PC-3 (cell line): ENCODE measurements around the gene UBR2. TPM values are rescaled to one million over a fixed set of nuclear protein-coding genes. Genes with fewer than 3 reads are reported as not detected.

Source experiments
- ATAC-seq: fragments of 200-7000 bp; cut with Tn5 transposase; 2 replicates; pipeline ENCODE4 v1.9.1; 2020; ENCODE audit warnings: mild to moderate bottlenecking, moderate library complexity
- BruUV-seq: library from RNA; stranded (reverse); fragments of 400-500 nt; replicated peaks from 2 replicates; lab custom pipeline; 2021; lab: Mats Ljungman, UMichigan
- CTCF ChIA-PET: fragments of 300-600 bp; sonication (Branson Sonifier 250); formaldehyde crosslinking; loops from one replicate; lab custom pipeline; 2022; ENCODE audit warnings: antibody characterized with exemption; lab: Charles Lee
- POLR2A ChIA-PET: fragments of 300-600 bp; sonication (Branson Sonifier 250); formaldehyde crosslinking; loops from one replicate; lab custom pipeline; 2022; ENCODE audit warnings: antibody characterized with exemption; ENCODE audit not compliant: unreplicated experiment; lab: Charles Lee
- DNase-seq: peaks from one replicate; pipeline ENCODE4 v3.0.0-alpha.2; 2015
- H2AFZ ChIP-seq: fragments of 300-600 bp; sonication (generic); 2 replicates; pipeline ENCODE4 v1.6.0; 2016; ENCODE audit warnings: antibody characterized with exemption, low read length
- H3F3A ChIP-seq: fragments of 300-600 bp; sonication (generic); one replicate; pipeline ENCODE4 v1.6.0; 2017; ENCODE audit warnings: antibody characterized with exemption, low read length, control low read depth, mild to moderate bottlenecking; ENCODE audit not compliant: unreplicated experiment
- H3K27ac ChIP-seq: fragments of 300-600 bp; sonication (generic); 2 replicates; pipeline ENCODE4 v1.5.1; 2016; ENCODE audit warnings: mild to moderate bottlenecking, low read length
- H3K27me3 ChIP-seq: fragments of 300-600 bp; sonication (generic); 2 replicates; pipeline ENCODE4 v1.6.1; 2016; ENCODE audit warnings: low read length, mixed read lengths
- H3K36me3 ChIP-seq: fragments of 300-600 bp; sonication (generic); 2 replicates; pipeline ENCODE4 v1.6.1; 2016; ENCODE audit warnings: low read depth, mixed run types, low read length, mixed read lengths
- H3K4me1 ChIP-seq: fragments of 300-600 bp; sonication (generic); 2 replicates; pipeline ENCODE4 v1.5.1; 2016; ENCODE audit warnings: low read length; ENCODE audit not compliant: insufficient read depth
- H3K4me2 ChIP-seq: fragments of 300-600 bp; sonication (generic); 2 replicates; pipeline ENCODE4 v1.6.0; 2016; ENCODE audit warnings: low read length
- H3K4me3 ChIP-seq: fragments of 300-600 bp; sonication (generic); 2 replicates; pipeline ENCODE4 v1.5.1; 2016; ENCODE audit warnings: mild to moderate bottlenecking, low read length, mixed read lengths
- H3K79me2 ChIP-seq: fragments of 300-600 bp; sonication (generic); 2 replicates; pipeline ENCODE4 v1.6.1; 2017; ENCODE audit warnings: low read length, mixed read lengths
- H3K9ac ChIP-seq: fragments of 300-600 bp; sonication (generic); 2 replicates; pipeline ENCODE4 v1.6.0; 2016; ENCODE audit warnings: mild to moderate bottlenecking, low read length
- H3K9me2 ChIP-seq: fragments of 300-600 bp; sonication (generic); replicated peaks from 2 replicates; pipeline ENCODE4 v1.6.1; 2016; ENCODE audit warnings: mixed run types, low read length, mixed read lengths
- H3K9me3 ChIP-seq: fragments of 300-600 bp; sonication (generic); 2 replicates; pipeline ENCODE4 v1.6.1; 2016; ENCODE audit warnings: low read length, mixed read lengths
- H4K20me1 ChIP-seq: fragments of 300-600 bp; sonication (generic); 2 replicates; pipeline ENCODE4 v1.6.1; 2016; ENCODE audit warnings: low read length, mixed read lengths
- CTCF ChIP-seq: fragments of 300-600 bp; sonication (generic); conservative IDR thresholded peaks from 2 replicates; pipeline ENCODE4 v1.5.1; 2017; ENCODE audit warnings: antibody characterized with exemption, low read depth, mild to moderate bottlenecking, low read length
- EZH2 ChIP-seq: fragments of 300-600 bp; sonication (generic); IDR thresholded peaks from one replicate; pipeline ENCODE4 v1.6.1; 2017; ENCODE audit warnings: antibody characterized with exemption, mild to moderate bottlenecking, low read length; ENCODE audit not compliant: unreplicated experiment
- EZH2phosphoT487 ChIP-seq: fragments of 300-600 bp; sonication (generic); IDR thresholded peaks from 2 replicates; pipeline ENCODE4 v1.6.1; 2018; ENCODE audit warnings: mild to moderate bottlenecking, antibody characterized with exemption, low read length, borderline replicate concordance
- intact Hi-C: fragments of 100-400 bp; cut with micrococcal nuclease; formaldehyde crosslinking; loops from 2 replicates; pipeline ENCODE4 v1.9.0; 2023
- total RNA-seq: library from RNA; depleted of rRNA; stranded (reverse); fragments of >200 nt; gene quantifications from 2 replicates; pipeline ENCODE4 v1.2.3, GENCODE V29; 2014

UBR2 gene
- total RNA-seq, 1 experiment from 2014 or later, result 19.6 TPM

DNA sequence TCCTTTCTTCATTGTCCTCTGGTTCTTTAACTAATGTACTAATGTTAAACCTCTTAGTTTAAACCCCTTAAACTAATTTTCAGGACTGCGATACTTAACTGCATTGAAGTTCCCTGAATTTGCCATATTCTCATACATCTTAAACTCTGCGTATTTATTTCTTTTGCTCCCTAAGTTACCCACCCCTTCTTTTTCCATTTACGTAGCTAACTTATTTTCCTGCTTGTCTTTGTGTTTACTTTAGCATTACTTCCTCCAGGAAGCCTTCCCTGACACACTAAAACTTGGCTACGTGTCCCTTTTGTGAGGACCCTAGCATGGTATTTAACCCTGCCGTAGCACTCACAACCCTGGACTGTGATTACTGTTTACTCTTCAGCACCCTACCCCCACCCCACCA, 79.0 kb downstream of the UBR2 start:
- Histone ChIP-seq H3K36me3 (peaks cover 30% of the 10 kb centered on the region), H3K9me2 (no peaks in the 10 kb centered on the region), H2AFZ (no peak overlapping the region), H3K9me3 (no peaks in the 10 kb centered on the region), H4K20me1 (no peaks in the 10 kb centered on the region), H3K9ac (no peak overlapping the region), H3K27me3 (no peaks in the 10 kb centered on the region), H3K4me1 (no peaks in the 10 kb centered on the region), H3K4me2 (no peak overlapping the region), H3F3A (no peaks in the 10 kb centered on the region), H3K27ac (no peak overlapping the region), H3K79me2 (no peaks in the 10 kb centered on the region), H3K4me3 (no peak overlapping the region)
- ChIA-PET POLR2A (no interaction called here), CTCF (no interaction called here)
- TF ChIP-seq EZH2 (no peak), CTCF (no peak), EZH2phosphoT487 (no peak)
- ATAC-seq, result no peak
- no TSS peak for BruUV-seq
- no peak for DNase-seq
- intact Hi-C loops, result no loop called here

GRCh38 chr6:42644211-42644610, 80.4 kb downstream of the UBR2 start:
- Histone ChIP-seq H3F3A (no peaks in the 10 kb centered on the region), H3K9me2 (no peaks in the 10 kb centered on the region), H3K79me2 (no peaks in the 10 kb centered on the region), H3K9ac (no peak overlapping the region), H3K9me3 (no peaks in the 10 kb centered on the region), H4K20me1 (no peaks in the 10 kb centered on the region), H3K4me1 (no peaks in the 10 kb centered on the region), H3K4me2 (no peak overlapping the region), H3K27ac (no peak overlapping the region), H3K36me3 (peaks cover 28% of the 10 kb centered on the region), H2AFZ (no peak overlapping the region), H3K27me3 (no peaks in the 10 kb centered on the region), H3K4me3 (no peak overlapping the region)
- POLR2A ChIA-PET, result no interaction called here
- CTCF ChIA-PET, result no interaction called here
- no TSS peak for BruUV-seq
- intact Hi-C loops, result no loop called here
- ATAC-seq (no peak), DNase-seq (no peak)
- no peak for TF ChIP-seq CTCF
- TF ChIP-seq EZH2, result no peak
- no peak for TF ChIP-seq EZH2phosphoT487

- no TSS peak for BruUV-seq
- intact Hi-C loops, result no loop called here
- Histone ChIP-seq H3K9me3 (no peaks in the 10 kb centered on the region), H3K4me2 (no peak overlapping the region), H3K9ac (no peak overlapping the region), H3K9me2 (no peaks in the 10 kb centered on the region), H3K36me3 (peaks cover 12% of the 10 kb centered on the region), H3K4me3 (no peak overlapping the region), H3K4me1 (no peaks in the 10 kb centered on the region), H3F3A (no peaks in the 10 kb centered on the region), H3K27me3 (no peaks in the 10 kb centered on the region), H3K27ac (no peak overlapping the region), H2AFZ (no peak overlapping the region), H3K79me2 (no peaks in the 10 kb centered on the region), H4K20me1 (no peaks in the 10 kb centered on the region; the same call in 1 of the 2 replicates)
- ChIA-PET CTCF (no interaction called here), POLR2A (no interaction called here)
- ATAC-seq (no peak), DNase-seq (no peak)
- TF ChIP-seq EZH2phosphoT487 (no peak), CTCF (no peak), EZH2 (no peak)
Measured at GRCh38 chr6:42652024-42652746, 88.4 kb downstream of the UBR2 start.
